Measurements from ENCODE around the gene RYR2.

The RYR2 gene

DNA sequence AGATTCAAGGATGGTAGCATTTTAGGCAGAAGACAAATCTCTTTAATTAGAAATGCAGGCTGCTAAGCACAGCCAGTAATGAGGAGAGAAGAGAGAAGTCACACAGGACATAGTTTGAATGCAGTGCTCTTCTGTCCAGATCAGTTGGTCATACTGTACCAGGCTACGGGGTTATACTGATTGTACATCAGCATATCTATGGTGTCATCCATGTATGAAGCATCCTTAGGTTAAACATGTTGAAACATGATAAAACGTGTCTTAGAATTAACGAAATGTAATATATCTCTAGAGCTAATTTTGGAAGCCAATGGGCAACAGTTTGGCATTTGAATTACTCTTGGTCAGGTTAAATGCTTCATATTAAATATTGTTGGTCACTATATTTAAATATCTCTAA is 199.1 kb downstream of the RYR2 start:
- Mint-ChIP-seq H3K27me3 (ENCODE audit: low read depth, poor library complexity) (no peaks in the 10 kb centered on the region), H3K4me1 (no peaks in the 10 kb centered on the region)

GRCh38 chr1:237244778-237245177 is 202.8 kb downstream of the RYR2 start:
- Mint-ChIP-seq H3K27ac (no peak overlapping the region), H3K9me3 (no peaks in the 10 kb centered on the region), H3K36me3 (ENCODE audit: low read depth) (no peaks in the 10 kb centered on the region), H3K4me3 (no peak overlapping the region), H3K27me3 (ENCODE audit: low read depth, poor library complexity) (no peaks in the 10 kb centered on the region), H3K4me1 (no peaks in the 10 kb centered on the region)
- no peak for DNase-seq
- TF ChIP-seq CTCF (IDR thresholded peaks at IDR 0.05), result no peak

More for the DNA sequence above, 199.1 kb downstream of the RYR2 start:
- Mint-ChIP-seq H3K27ac (no peak overlapping the region), H3K4me3 (no peak overlapping the region), H3K36me3 (ENCODE audit: low read depth) (no peaks in the 10 kb centered on the region), H3K9me3 (no peaks in the 10 kb centered on the region)
- DNase-seq, result no peak
- no peak for TF ChIP-seq CTCF (IDR thresholded peaks at IDR 0.05)

GRCh38 chr1:237247442-237247841 is 205.5 kb downstream of the RYR2 start:
- Mint-ChIP-seq H3K9me3 (no peaks in the 10 kb centered on the region), H3K27me3 (ENCODE audit: low read depth, poor library complexity) (no peaks in the 10 kb centered on the region), H3K27ac (no peak overlapping the region), H3K4me3 (no peak overlapping the region), H3K4me1 (no peaks in the 10 kb centered on the region), H3K36me3 (ENCODE audit: low read depth) (no peaks in the 10 kb centered on the region)
- no peak for TF ChIP-seq CTCF (IDR thresholded peaks at IDR 0.05)
- no peak for DNase-seq

GRCh38 chr1:237249120-237249519 is 207.1 kb downstream of the RYR2 start:
- H3K9me3 Mint-ChIP-seq, result no peaks in the 10 kb centered on the region
- no peaks in the 10 kb centered on the region for H3K4me1 Mint-ChIP-seq
- no peaks in the 10 kb centered on the region for H3K36me3 Mint-ChIP-seq (ENCODE audit: low read depth)
- H3K27ac Mint-ChIP-seq, result no peak overlapping the region
- no peaks in the 10 kb centered on the region for H3K27me3 Mint-ChIP-seq (ENCODE audit: low read depth, poor library complexity)
- no peak for TF ChIP-seq CTCF (IDR thresholded peaks at IDR 0.05)
- DNase-seq, result no peak
- H3K4me3 Mint-ChIP-seq, result no peak overlapping the region

DNA sequence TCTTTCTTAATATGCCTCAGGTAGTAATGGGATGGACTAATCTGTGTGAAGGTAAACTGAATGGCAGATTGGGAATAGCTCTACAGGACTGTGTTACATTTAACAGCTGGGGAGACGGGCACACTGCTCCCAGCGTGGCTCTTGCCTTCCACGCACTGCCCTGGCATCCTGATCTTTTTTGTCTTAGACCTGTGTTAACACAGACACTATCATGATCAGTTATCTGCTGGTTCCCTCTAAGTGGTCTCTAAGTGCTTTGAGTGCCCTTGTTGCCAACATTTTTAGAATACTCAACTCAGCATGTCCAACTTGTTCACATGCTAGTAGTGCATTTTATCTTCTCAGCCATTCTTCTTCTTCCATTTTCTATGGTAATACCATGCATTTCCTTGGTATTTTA is 208.1 kb downstream of the RYR2 start:
- no peak overlapping the region for H3K27ac Mint-ChIP-seq
- no peaks in the 10 kb centered on the region for H3K4me1 Mint-ChIP-seq
- no peak overlapping the region for H3K4me3 Mint-ChIP-seq
- TF ChIP-seq CTCF (IDR thresholded peaks at IDR 0.05), result no peak
- H3K36me3 Mint-ChIP-seq (ENCODE audit: low read depth), result no peaks in the 10 kb centered on the region
- no peaks in the 10 kb centered on the region for H3K27me3 Mint-ChIP-seq (ENCODE audit: low read depth, poor library complexity)
- no peaks in the 10 kb centered on the region for H3K9me3 Mint-ChIP-seq
- no peak for DNase-seq

DNA sequence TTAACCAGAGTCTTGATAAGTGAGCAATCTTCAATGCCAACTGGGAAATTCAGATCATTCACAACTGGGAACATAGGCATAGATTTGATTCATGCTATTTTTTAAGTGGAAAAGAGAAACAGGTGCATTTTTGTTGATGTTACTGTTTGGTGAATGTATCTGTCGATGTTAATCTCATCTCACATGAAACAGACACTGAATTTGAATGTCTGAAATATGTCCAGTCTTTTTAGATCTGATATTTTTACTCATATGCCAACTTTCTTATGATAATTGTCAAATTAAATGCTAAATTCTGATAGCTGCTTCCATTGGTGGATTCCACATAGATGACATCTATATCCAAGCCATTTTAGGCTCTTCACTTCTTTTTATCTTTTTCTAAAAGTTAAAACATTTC is 213.1 kb downstream of the RYR2 start:
- no peak overlapping the region for H3K27ac Mint-ChIP-seq
- no peaks in the 10 kb centered on the region for H3K4me1 Mint-ChIP-seq
- H3K27me3 Mint-ChIP-seq (ENCODE audit: low read depth, poor library complexity), result no peaks in the 10 kb centered on the region
- no peaks in the 10 kb centered on the region for H3K36me3 Mint-ChIP-seq (ENCODE audit: low read depth)
- DNase-seq, result no peak
- no peaks in the 10 kb centered on the region for H3K9me3 Mint-ChIP-seq
- no peak overlapping the region for H3K4me3 Mint-ChIP-seq
- no peak for TF ChIP-seq CTCF (IDR thresholded peaks at IDR 0.05)

All from nephron progenitor cell (in vitro differentiated cells).